ENCODE measurements around the gene PPIF.
"Not testable (repeated sequence)": the region's sequence is repeated elsewhere in the genome, so short reads cannot be mapped to it uniquely, and the experiment has no call there.

PPIF gene

DNA sequence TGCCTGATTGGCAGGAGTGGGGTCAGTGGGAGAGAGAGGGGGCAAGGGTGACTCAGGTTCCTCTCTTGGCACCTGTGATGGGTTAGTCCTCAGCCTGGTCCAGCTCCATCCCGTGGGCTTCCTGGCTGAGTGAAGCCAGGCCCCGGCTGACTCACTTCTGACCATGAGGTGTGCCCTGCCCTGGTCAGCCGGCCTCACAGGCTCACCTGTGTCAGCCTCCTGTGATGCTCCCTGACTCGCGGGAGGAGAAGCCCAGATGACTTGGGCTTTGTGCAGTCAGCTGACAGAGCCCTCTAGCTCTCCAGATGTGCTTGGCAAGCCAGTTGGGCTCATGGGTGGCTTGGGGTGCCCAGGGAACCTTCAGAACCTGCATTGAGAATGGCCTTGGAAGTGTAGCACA, 16.0 kb upstream of the PPIF start:
- H3K27ac ChIP-seq (ENCODE audit: low read depth, low read length), result no peak overlapping the region
- peaks cover 0 to 5% of the 10 kb centered on the region in 2 donors for H3K4me1 ChIP-seq (ENCODE audit: control insufficient read depth in 1 of 2, insufficient read depth in 2 of 2, low read length in 2 of 2)
- no peaks in the 10 kb centered on the region for H3K9me3 ChIP-seq (ENCODE audit: control insufficient read depth in 1 of 2, low read length in 2 of 2)
- H3K27me3 ChIP-seq (ENCODE audit: control insufficient read depth in 1 of 2, insufficient read depth in 2 of 2, low read length in 2 of 2), result no peaks in the 10 kb centered on the region
- H3K4me3 ChIP-seq (ENCODE audit: low read depth in 1 of 2, low read length in 2 of 2), result no peak overlapping the region
- no peak overlapping the region for H3K9ac ChIP-seq (ENCODE audit: low read depth in 1 of 2, low read length in 2 of 2)
- no peaks in the 10 kb centered on the region for H3K36me3 ChIP-seq (ENCODE audit: control insufficient read depth in 1 of 2, insufficient read depth in 2 of 2, low read length in 2 of 2)

DNA sequence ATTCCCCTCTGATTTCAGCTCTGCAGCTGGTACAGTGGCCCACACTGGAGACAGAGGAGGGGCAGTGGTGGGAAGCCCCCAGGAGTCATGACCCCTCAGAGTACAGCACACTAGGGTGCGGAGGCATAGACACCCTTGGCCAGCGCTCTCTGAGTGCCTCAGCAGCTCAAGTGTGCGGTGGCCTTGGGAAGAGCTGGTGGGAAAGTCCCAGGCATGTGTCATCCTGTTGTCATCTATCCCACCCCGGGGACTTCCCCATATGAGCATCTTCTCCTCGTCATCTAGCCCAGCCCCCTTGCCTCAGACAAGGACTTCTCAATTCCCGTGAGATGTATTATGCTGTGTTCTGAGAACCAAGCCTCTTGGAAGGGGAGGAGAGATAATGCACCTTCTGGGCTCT, 15.6 kb upstream of the PPIF start:
- no peaks in the 10 kb centered on the region for H3K36me3 ChIP-seq (ENCODE audit: control insufficient read depth in 1 of 2, insufficient read depth in 2 of 2, low read length in 2 of 2)
- peaks cover 0 to 5% of the 10 kb centered on the region in 2 donors for H3K4me1 ChIP-seq (ENCODE audit: control insufficient read depth in 1 of 2, insufficient read depth in 2 of 2, low read length in 2 of 2)
- no peaks in the 10 kb centered on the region for H3K9me3 ChIP-seq (ENCODE audit: control insufficient read depth in 1 of 2, low read length in 2 of 2)
- H3K27me3 ChIP-seq (ENCODE audit: control insufficient read depth in 1 of 2, insufficient read depth in 2 of 2, low read length in 2 of 2), result no peaks in the 10 kb centered on the region
- H3K27ac ChIP-seq (ENCODE audit: low read depth, low read length), result no peak overlapping the region
- H3K9ac ChIP-seq (ENCODE audit: low read depth in 1 of 2, low read length in 2 of 2), result no peak overlapping the region
- H3K4me3 ChIP-seq (ENCODE audit: low read depth in 1 of 2, low read length in 2 of 2), result no peak overlapping the region

DNA sequence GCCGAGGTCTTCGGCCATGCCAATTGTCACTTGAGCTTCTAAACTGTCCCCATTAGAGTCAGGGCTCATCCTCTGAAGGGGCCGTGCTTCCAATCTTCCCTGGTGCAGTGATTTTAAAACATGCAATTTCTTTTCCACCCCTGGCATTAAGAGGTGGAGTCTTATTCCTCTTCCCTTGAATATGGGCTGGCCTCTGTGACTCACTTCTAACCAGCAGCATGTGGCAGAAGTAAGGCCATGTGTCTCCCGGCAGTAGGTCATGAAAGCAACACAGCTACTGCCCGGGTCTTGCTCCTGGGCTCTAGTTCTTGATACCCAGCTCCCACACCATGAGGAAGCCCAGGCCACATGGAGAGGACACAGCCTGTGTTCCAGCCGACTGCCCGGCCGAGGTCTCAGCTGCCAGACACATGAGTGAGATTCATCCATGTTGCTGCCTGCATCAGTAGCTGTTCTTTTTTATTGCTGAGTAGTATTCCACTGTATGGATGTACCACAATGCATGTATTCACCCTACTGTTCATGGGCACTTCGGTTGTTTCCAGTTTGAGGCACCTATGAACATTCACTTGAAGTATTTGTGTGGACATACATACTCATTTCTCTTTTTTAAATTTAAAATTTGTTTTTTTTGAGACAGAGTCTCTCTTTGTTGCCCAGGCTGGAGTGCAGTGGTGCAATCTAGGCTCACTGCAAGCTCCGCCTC, 14.5 kb upstream of the PPIF start:
- H3K27me3 ChIP-seq (ENCODE audit: control insufficient read depth in 1 of 2, insufficient read depth in 2 of 2, low read length in 2 of 2); H3K36me3 ChIP-seq (ENCODE audit: control insufficient read depth in 1 of 2, insufficient read depth in 2 of 2, low read length in 2 of 2); H3K9me3 ChIP-seq (ENCODE audit: control insufficient read depth in 1 of 2, low read length in 2 of 2); H3K4me3 ChIP-seq (ENCODE audit: low read depth in 1 of 2, low read length in 2 of 2); H3K27ac ChIP-seq (ENCODE audit: low read depth, low read length); H3K9ac ChIP-seq (ENCODE audit: low read depth in 1 of 2, low read length in 2 of 2); H3K4me1 ChIP-seq (ENCODE audit: control insufficient read depth in 1 of 2, insufficient read depth in 2 of 2, low read length in 2 of 2): not testable (repeated sequence)

DNA sequence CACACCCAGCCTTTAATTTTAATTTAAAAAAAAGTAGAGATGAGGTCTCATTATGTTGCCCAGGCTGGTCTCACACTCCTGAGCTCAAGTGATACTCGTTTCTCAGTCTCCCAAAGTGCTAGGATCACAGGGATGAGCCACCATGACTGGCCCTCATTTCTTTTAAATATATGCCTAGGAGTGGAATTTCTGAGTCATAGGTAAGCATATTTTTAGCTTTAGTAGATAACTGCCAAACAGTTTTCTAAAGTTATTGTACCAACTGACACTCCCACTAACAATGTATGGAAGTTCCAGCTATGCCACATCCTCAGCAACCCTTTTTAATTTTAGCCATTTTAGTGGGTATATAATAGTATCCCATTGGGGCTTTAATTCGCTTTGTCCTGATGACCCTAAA, 13.8 kb upstream of the PPIF start:
- Histone ChIP-seq H3K9me3 (ENCODE audit: control insufficient read depth in 1 of 2, low read length in 2 of 2) (no peaks in the 10 kb centered on the region), H3K4me3 (ENCODE audit: low read depth in 1 of 2, low read length in 2 of 2) (no peak overlapping the region), H3K36me3 (ENCODE audit: control insufficient read depth in 1 of 2, insufficient read depth in 2 of 2, low read length in 2 of 2) (no peaks in the 10 kb centered on the region), H3K9ac (ENCODE audit: low read depth in 1 of 2, low read length in 2 of 2) (no peak overlapping the region), H3K27me3 (ENCODE audit: control insufficient read depth in 1 of 2, insufficient read depth in 2 of 2, low read length in 2 of 2) (no peaks in the 10 kb centered on the region), H3K27ac (ENCODE audit: low read depth, low read length) (no peak overlapping the region), H3K4me1 (ENCODE audit: control insufficient read depth in 1 of 2, insufficient read depth in 2 of 2, low read length in 2 of 2) (peaks cover 0 to 5% of the 10 kb centered on the region in 2 donors)

DNA sequence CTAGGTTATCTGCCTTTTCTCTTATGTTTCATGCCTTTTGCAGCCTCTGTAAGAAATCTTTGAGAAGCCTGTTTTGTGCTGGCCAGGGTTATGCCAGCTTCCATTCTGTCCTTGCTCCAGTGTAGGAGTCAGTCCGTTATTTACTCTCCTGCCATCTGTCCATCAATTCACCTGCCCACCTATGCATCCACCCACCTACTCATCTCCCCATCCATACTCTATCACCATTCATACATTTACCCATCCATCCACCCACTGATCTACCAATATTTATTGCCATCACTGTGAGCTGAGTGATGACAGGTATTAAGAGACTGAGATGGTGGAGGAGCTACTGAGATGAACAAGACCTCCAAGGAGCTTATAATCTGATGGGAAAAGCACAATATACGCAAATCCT, 12.7 kb upstream of the PPIF start:
- Histone ChIP-seq H3K27ac (ENCODE audit: low read depth, low read length) (no peak overlapping the region), H3K9ac (ENCODE audit: low read depth in 1 of 2, low read length in 2 of 2) (no peak overlapping the region), H3K27me3 (ENCODE audit: control insufficient read depth in 1 of 2, insufficient read depth in 2 of 2, low read length in 2 of 2) (no peaks in the 10 kb centered on the region), H3K36me3 (ENCODE audit: control insufficient read depth in 1 of 2, insufficient read depth in 2 of 2, low read length in 2 of 2) (no peaks in the 10 kb centered on the region), H3K9me3 (ENCODE audit: control insufficient read depth in 1 of 2, low read length in 2 of 2) (no peaks in the 10 kb centered on the region), H3K4me3 (ENCODE audit: low read depth in 1 of 2, low read length in 2 of 2) (no peak overlapping the region), H3K4me1 (ENCODE audit: control insufficient read depth in 1 of 2, insufficient read depth in 2 of 2, low read length in 2 of 2) (peaks cover 0 to 5% of the 10 kb centered on the region in 2 donors)

DNA sequence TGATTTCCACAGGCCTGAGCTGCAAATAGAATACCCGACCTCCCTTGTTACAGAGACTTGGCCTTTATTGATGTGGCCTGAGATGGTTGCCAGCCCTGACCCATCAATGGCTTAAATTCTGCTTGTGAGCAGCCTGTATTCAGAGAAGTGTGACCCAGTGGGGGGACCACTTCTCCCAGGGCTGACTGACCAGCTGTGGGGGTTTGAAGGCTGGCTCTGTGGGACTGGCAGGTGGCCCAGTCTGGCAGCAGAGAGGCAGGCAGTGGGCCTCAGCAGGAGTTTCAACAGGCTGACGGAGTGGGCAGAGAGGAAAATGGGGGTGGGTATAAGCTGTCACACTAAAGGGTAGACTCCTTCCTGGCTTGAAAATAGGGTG, 12.2 kb upstream of the PPIF start:
- Histone ChIP-seq H3K4me1 (ENCODE audit: control insufficient read depth in 1 of 2, insufficient read depth in 2 of 2, low read length in 2 of 2) (peaks cover 0 to 5% of the 10 kb centered on the region in 2 donors), H3K36me3 (ENCODE audit: control insufficient read depth in 1 of 2, insufficient read depth in 2 of 2, low read length in 2 of 2) (no peaks in the 10 kb centered on the region), H3K27me3 (ENCODE audit: control insufficient read depth in 1 of 2, insufficient read depth in 2 of 2, low read length in 2 of 2) (no peaks in the 10 kb centered on the region), H3K4me3 (ENCODE audit: low read depth in 1 of 2, low read length in 2 of 2) (no peak overlapping the region), H3K27ac (ENCODE audit: low read depth, low read length) (no peak overlapping the region), H3K9me3 (ENCODE audit: control insufficient read depth in 1 of 2, low read length in 2 of 2) (no peaks in the 10 kb centered on the region), H3K9ac (ENCODE audit: low read depth in 1 of 2, low read length in 2 of 2) (no peak overlapping the region)

DNA sequence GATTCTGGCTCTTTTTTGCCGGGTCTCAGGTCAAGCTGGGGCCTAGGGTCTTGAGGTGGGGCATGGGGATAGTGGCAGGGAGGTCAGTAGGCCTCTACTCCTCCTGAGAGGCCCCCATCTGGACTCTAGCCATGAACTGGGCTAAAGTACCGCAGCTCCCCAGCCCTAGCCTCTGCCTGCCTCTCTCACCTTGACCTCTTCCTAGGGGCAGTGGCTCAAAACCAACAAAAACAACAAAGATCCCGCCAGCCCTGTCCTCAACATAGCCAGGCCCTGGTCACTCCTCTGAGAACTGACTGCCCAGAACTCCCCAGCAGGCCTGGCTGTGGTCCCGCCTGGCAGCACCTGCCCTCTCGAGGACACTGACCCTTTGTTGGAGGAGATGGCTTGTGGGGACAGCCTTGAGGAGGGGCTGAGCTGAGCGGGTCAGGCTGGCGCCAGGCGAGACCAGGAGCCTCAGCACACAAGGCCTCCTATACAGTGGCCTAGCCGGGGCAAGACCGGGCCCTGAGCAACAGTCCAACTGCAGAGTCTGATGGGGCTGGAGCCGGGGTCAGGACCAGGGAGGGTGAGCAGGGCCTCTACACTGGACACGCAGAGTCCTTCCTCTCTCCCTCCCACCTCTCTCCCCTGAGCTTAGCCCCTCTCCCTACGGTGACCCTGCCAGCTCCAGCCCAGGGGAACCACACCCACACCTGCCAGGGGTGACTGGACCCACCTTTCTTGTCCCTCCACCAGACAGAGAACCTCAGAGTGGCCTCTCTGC, 11.6 kb upstream of the PPIF start:
- no peak overlapping the region for H3K4me3 ChIP-seq (ENCODE audit: low read depth in 1 of 2, low read length in 2 of 2)
- no peaks in the 10 kb centered on the region for H3K27me3 ChIP-seq (ENCODE audit: control insufficient read depth in 1 of 2, insufficient read depth in 2 of 2, low read length in 2 of 2)
- H3K9me3 ChIP-seq (ENCODE audit: control insufficient read depth in 1 of 2, low read length in 2 of 2), result no peaks in the 10 kb centered on the region
- no peak overlapping the region for H3K27ac ChIP-seq (ENCODE audit: low read depth, low read length)
- no peaks in the 10 kb centered on the region for H3K36me3 ChIP-seq (ENCODE audit: control insufficient read depth in 1 of 2, insufficient read depth in 2 of 2, low read length in 2 of 2)
- H3K9ac ChIP-seq (ENCODE audit: low read depth in 1 of 2, low read length in 2 of 2), result no peak overlapping the region
- H3K4me1 ChIP-seq (ENCODE audit: control insufficient read depth in 1 of 2, insufficient read depth in 2 of 2, low read length in 2 of 2), result peaks cover 0 to 5% of the 10 kb centered on the region in 2 donors

DNA sequence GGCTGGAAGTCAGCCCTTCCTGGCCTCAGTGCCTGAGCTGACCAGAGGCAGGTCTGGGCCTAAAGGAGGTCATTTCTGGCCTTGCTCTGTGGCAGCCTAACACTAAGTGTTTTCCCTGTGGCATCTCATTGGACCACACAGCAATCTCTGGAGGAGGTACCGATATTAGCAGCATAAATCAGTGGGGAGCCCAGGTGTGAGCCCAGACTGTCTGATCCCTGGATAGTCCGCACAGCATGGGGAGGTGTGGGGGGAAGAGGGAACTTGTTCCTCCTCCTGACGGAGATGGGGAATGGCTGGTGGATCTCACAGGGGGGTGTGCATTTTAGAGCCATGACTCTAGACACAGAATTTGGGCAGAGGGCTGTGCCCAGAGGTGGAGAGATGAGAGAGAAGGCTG, 11.0 kb upstream of the PPIF start:
- H3K9ac ChIP-seq (ENCODE audit: low read depth in 1 of 2, low read length in 2 of 2), result no peak overlapping the region

DNA sequence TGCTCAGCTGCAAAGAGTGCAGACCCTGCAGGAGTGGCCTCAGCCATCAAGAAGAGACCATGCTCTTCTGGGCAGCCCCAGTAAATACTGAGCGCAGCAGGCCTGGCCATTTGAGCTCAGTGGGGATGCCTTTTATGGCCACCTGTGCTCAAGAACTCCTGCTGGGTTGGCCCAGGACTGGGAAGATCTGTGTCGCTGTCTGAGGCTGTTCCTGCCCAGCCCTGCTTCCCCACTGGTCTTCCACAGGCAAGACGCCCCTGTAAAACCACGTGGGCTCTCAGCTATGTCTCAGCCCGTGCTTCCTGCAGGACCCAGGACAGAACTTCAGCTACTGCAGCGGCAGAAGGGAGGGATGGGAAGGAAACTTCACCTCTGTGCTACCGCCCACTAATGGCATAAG, 10.5 kb upstream of the PPIF start:
- H3K4me1 ChIP-seq (ENCODE audit: control insufficient read depth in 1 of 2, insufficient read depth in 2 of 2, low read length in 2 of 2), result no peaks in the 10 kb centered on the region
- no peaks in the 10 kb centered on the region for H3K27me3 ChIP-seq (ENCODE audit: control insufficient read depth in 1 of 2, insufficient read depth in 2 of 2, low read length in 2 of 2)
- H3K36me3 ChIP-seq (ENCODE audit: control insufficient read depth in 1 of 2, insufficient read depth in 2 of 2, low read length in 2 of 2), result no peaks in the 10 kb centered on the region
- no peak overlapping the region for H3K9ac ChIP-seq (ENCODE audit: low read depth in 1 of 2, low read length in 2 of 2)
- no peak overlapping the region for H3K4me3 ChIP-seq (ENCODE audit: low read depth in 1 of 2, low read length in 2 of 2)
- H3K27ac ChIP-seq (ENCODE audit: low read depth, low read length), result no peak overlapping the region
- H3K9me3 ChIP-seq (ENCODE audit: control insufficient read depth in 1 of 2, low read length in 2 of 2), result no peaks in the 10 kb centered on the region

More for the DNA sequence above, 11.0 kb upstream of the PPIF start:
- H3K4me1 ChIP-seq (ENCODE audit: control insufficient read depth in 1 of 2, insufficient read depth in 2 of 2, low read length in 2 of 2), result peaks cover 0 to 2% of the 10 kb centered on the region in 2 donors
- H3K4me3 ChIP-seq (ENCODE audit: low read depth in 1 of 2, low read length in 2 of 2), result no peak overlapping the region
- no peak overlapping the region for H3K27ac ChIP-seq (ENCODE audit: low read depth, low read length)
- H3K36me3 ChIP-seq (ENCODE audit: control insufficient read depth in 1 of 2, insufficient read depth in 2 of 2, low read length in 2 of 2), result no peaks in the 10 kb centered on the region
- no peaks in the 10 kb centered on the region for H3K27me3 ChIP-seq (ENCODE audit: control insufficient read depth in 1 of 2, insufficient read depth in 2 of 2, low read length in 2 of 2)
- no peaks in the 10 kb centered on the region for H3K9me3 ChIP-seq (ENCODE audit: control insufficient read depth in 1 of 2, low read length in 2 of 2)

DNA sequence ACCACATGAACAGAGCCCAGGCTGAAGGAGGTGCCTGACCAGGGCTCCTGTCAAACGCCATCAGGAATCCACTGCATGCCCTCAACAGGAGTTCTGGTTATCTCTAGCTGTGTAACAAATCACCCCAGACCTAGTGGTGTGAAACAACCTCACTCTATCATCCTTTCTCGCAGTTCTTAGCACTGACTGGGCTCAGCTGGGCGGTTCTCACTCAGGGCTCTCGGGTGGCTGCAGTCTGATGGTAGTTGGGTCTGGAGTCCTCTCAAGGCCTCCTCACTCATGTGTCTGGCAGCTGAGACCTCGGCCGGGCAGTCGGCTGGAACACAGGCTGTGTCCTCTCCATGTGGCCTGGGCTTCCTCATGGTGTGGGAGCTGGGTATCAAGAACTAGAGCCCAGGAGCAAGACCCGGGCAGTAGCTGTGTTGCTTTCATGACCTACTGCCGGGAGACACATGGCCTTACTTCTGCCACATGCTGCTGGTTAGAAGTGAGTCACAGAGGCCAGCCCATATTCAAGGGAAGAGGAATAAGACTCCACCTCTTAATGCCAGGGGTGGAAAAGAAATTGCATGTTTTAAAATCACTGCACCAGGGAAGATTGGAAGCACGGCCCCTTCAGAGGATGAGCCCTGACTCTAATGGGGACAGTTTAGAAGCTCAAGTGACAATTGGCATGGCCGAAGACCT, 9.3 kb upstream of the PPIF start:
- not testable (repeated sequence) for H3K9me3 ChIP-seq (ENCODE audit: control insufficient read depth in 1 of 2, low read length in 2 of 2); H3K9ac ChIP-seq (ENCODE audit: low read depth in 1 of 2, low read length in 2 of 2); H3K4me1 ChIP-seq (ENCODE audit: control insufficient read depth in 1 of 2, insufficient read depth in 2 of 2, low read length in 2 of 2); H3K27me3 ChIP-seq (ENCODE audit: control insufficient read depth in 1 of 2, insufficient read depth in 2 of 2, low read length in 2 of 2); H3K27ac ChIP-seq (ENCODE audit: low read depth, low read length); H3K4me3 ChIP-seq (ENCODE audit: low read depth in 1 of 2, low read length in 2 of 2); H3K36me3 ChIP-seq (ENCODE audit: control insufficient read depth in 1 of 2, insufficient read depth in 2 of 2, low read length in 2 of 2)

Measured in duodenal mucosa (tissue), 2 donors.